ENCODE measurements around the gene VAMP5. TPM values are rescaled to one million over a fixed set of nuclear protein-coding genes. Genes with fewer than 3 reads are reported as not detected.

The VAMP5 gene
- total and polyA plus RNA-seq, 2 donors (not counting 3 experiments of a cell fraction or from before 2014, with no cell fraction given), result 186 to 624 TPM

DNA sequence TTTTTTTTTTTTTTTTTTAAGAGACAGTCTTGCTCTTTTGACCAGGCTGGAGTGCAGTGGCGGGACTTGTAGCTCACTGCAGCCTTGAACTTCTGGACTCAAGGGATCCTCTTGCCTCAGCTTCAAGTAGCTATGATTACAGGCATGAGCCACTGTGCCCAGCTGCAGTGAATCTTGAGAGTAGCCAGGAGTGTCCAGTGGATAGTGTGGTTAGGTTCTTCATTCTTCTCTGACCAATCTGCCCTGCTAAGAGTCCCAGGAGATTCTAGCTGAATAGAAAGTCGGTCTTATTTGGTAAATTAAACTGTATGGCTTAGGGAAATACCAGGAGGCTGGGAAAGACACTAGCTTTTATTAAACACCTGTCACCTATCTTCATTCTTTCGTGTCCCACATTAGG, 47.1 kb downstream of the VAMP5 start:
- Histone ChIP-seq H3K9me1 (replicated peaks; ENCODE audit: control insufficient read depth, extremely low read depth, insufficient read depth, low read length) (no peaks in the 10 kb centered on the region), H3K4me2 (ENCODE audit: insufficient read depth, low read length) (no peak overlapping the region), H3K27ac (ENCODE audit: insufficient read depth, low read depth, low read length) (no peak overlapping the region), H3K27me3 (ENCODE audit: control insufficient read depth in 2 of 2, insufficient read depth in 2 of 2, low read length in 2 of 2) (no peaks in the 10 kb centered on the region), H3K9me3 (replicated peaks; ENCODE audit: control insufficient read depth, insufficient read depth, low read length) (no peaks in the 10 kb centered on the region), H4K20me1 (replicated peaks; ENCODE audit: control insufficient read depth, extremely low read depth, insufficient read depth, low read length) (no peaks in the 10 kb centered on the region), H3K4me3 (replicated peaks in 1 of 3; ENCODE audit: insufficient read depth in 1 of 3, low read depth in 1 of 3, low read length in 3 of 3) (no peak overlapping the region), H3K4me1 (ENCODE audit: control insufficient read depth, extremely low read depth, insufficient read depth, low read length) (no peaks in the 10 kb centered on the region), H2AFZ (ENCODE audit: low read depth, low read length) (no peak overlapping the region), H3K9ac (replicated peaks; ENCODE audit: extremely low read depth, insufficient read depth, low read length) (no peak overlapping the region), H3K36me3 (ENCODE audit: control insufficient read depth in 2 of 2, extremely low read depth in 1 of 2, insufficient read depth in 2 of 2, low read length in 2 of 2) (peaks cover 16 to 45% of the 10 kb centered on the region in 2 experiments), H3K79me2 (ENCODE audit: control insufficient read depth, insufficient read depth, low read length) (peaks cover 11% of the 10 kb centered on the region)
- DNase-seq (ENCODE audit: low read depth, low spot score) (no peak), FAIRE-seq (no peak)
- TF ChIP-seq, protein P1, sequence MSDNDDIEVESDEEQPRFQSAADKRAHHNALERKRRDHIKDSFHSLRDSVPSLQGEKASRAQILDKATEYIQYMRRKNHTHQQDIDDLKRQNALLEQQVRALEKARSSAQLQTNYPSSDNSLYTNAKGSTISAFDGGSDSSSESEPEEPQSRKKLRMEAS (IDR thresholded peaks at IDR 0.05; ENCODE audit: insufficient read depth, insufficient read length), result no peak
- TF ChIP-seq EZH2 (IDR thresholded peaks at IDR 0.05; ENCODE audit: borderline replicate concordance, low read depth, low read length, severe bottlenecking), result no peak
- no peak for TF ChIP-seq MYC (IDR thresholded peaks at IDR 0.05; ENCODE audit: low read depth, low read length)
- no peak for TF ChIP-seq FOS (IDR thresholded peaks at IDR 0.05; ENCODE audit: borderline replicate concordance, insufficient read depth, low read length)
- no peak for TF ChIP-seq GATA2 (IDR thresholded peaks at IDR 0.05; ENCODE audit: insufficient read depth, insufficient read length, low read depth, low read length)
- TF ChIP-seq POLR2A (IDR thresholded peaks at IDR 0.05; ENCODE audit: low read depth, low read length), result no peak
- no peak for TF ChIP-seq JUN (IDR thresholded peaks at IDR 0.05; ENCODE audit: borderline replicate concordance, insufficient read depth, insufficient read length, low read depth)
- TF ChIP-seq POLR2AphosphoS5 (IDR thresholded peaks at IDR 0.05; ENCODE audit: insufficient read depth, low read depth, low read length), result no peak
- TF ChIP-seq, protein P2, sequence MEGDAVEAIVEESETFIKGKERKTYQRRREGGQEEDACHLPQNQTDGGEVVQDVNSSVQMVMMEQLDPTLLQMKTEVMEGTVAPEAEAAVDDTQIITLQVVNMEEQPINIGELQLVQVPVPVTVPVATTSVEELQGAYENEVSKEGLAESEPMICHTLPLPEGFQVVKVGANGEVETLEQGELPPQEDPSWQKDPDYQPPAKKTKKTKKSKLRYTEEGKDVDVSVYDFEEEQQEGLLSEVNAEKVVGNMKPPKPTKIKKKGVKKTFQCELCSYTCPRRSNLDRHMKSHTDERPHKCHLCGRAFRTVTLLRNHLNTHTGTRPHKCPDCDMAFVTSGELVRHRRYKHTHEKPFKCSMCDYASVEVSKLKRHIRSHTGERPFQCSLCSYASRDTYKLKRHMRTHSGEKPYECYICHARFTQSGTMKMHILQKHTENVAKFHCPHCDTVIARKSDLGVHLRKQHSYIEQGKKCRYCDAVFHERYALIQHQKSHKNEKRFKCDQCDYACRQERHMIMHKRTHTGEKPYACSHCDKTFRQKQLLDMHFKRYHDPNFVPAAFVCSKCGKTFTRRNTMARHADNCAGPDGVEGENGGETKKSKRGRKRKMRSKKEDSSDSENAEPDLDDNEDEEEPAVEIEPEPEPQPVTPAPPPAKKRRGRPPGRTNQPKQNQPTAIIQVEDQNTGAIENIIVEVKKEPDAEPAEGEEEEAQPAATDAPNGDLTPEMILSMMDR (IDR thresholded peaks at IDR 0.05; ENCODE audit: extremely low read depth in 1 of 2, insufficient read depth in 1 of 2, low read depth in 1 of 2, low read length in 2 of 2), result no peak
- ChIA-PET POLR2A (no interaction called here), CTCF (interaction anchor here (0.8 kb wide), 1 partner anchor 17 kb away, joined by 3 read pairs; no protein-coding TSS in a partner anchor)
- intact Hi-C loops (cut with micrococcal nuclease), result no loop called here
- no TSS peak for BruUV-seq (replicated peaks)
- dilution Hi-C loops (cut with MboI; ENCODE audit: extremely low pct_ligation_motif_present, low sequenced_read_pairs), result no loop called here
